Vagina (tissue), 2 donors: Measurements from ENCODE around the gene ST6GALNAC5.

Source experiments
- POLR2A ChIP-seq, 2 donors: fragments of 450-650 bp; IDR thresholded peaks; one replicate each; pipeline ENCODE4 v1.6.1; 2017; ENCODE audit warnings: antibody characterized with exemption in 2 of 2, mild to moderate bottlenecking in 2 of 2, moderate library complexity in 2 of 2
- TF ChIP-seq, protein P1 (sequence below), 3 experiments: fragments of 450-650 bp in 2 of 3; fragments of 200-600 bp in 1 of 3; sonication (generic) in 1 of 3; IDR thresholded peaks; one replicate each; pipeline ENCODE4 v1.5.1; 2017 to 2019; ENCODE audit warnings: antibody characterized with exemption in 3 of 3, mild to moderate bottlenecking in 2 of 3, moderate library complexity in 2 of 3

DNA sequence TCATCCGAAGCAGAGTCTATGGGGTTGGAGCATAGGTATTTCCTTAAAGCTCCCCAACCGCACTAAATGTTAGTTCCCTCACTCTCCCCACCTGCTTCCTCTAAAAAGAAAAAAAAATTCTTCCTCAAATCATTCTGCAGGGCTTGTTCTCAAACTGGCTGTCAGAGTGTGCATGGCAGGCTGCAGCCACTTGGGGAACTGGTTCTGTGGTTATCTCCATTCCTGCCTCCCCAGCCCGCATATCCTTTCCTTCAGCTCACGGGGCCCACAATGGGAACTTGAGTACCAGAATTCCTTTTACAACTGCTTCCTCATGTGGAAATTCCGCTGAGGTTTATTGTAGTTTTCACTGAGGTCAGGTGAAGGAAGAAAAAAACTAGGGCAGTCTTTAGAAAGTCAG is 192.7 kb downstream of the ST6GALNAC5 start:
- TF ChIP-seq, protein P1, sequence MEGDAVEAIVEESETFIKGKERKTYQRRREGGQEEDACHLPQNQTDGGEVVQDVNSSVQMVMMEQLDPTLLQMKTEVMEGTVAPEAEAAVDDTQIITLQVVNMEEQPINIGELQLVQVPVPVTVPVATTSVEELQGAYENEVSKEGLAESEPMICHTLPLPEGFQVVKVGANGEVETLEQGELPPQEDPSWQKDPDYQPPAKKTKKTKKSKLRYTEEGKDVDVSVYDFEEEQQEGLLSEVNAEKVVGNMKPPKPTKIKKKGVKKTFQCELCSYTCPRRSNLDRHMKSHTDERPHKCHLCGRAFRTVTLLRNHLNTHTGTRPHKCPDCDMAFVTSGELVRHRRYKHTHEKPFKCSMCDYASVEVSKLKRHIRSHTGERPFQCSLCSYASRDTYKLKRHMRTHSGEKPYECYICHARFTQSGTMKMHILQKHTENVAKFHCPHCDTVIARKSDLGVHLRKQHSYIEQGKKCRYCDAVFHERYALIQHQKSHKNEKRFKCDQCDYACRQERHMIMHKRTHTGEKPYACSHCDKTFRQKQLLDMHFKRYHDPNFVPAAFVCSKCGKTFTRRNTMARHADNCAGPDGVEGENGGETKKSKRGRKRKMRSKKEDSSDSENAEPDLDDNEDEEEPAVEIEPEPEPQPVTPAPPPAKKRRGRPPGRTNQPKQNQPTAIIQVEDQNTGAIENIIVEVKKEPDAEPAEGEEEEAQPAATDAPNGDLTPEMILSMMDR (IDR thresholded peaks at IDR 0.05): no peak
- no peak for TF ChIP-seq POLR2A (IDR thresholded peaks at IDR 0.05)
